CD14-positive monocyte (primary cell): ENCODE data around the gene ARL13A. TPM values are rescaled to one million over a fixed set of nuclear protein-coding genes. Genes with fewer than 3 reads are reported as not detected.

Source experiments
- DNase-seq, 3 donors: peaks; one replicate each; pipeline ENCODE4 v3.0.0-alpha.2; 2011 to 2022
- H2AFZ ChIP-seq: 2 replicates; pipeline ENCODE4 v1.6.0; 2012; ENCODE audit warnings: mild to moderate bottlenecking, low read depth, low read length, inconsistent platforms; ENCODE audit not compliant: insufficient read depth, poor library complexity, severe bottlenecking
- H3K27ac ChIP-seq, 2 donors: 1 replicate in 1 of 2; 2 replicates in 1 of 2; pipeline ENCODE4 v1.5.1; 2012 to 2013; ENCODE audit warnings: low read length in 2 of 2, control low read depth in 1 of 2, inconsistent platforms in 1 of 2, low read depth in 1 of 2, mild to moderate bottlenecking in 1 of 2
- H3K27me3 ChIP-seq, 2 donors: one replicate each; pipeline versions ENCODE4 v1.6.0 to v1.6.1; 2011 to 2013; ENCODE audit warnings: low read length in 2 of 2; ENCODE audit not compliant: control insufficient read depth in 2 of 2, insufficient read depth in 2 of 2
- H3K36me3 ChIP-seq, 2 donors: replicated peaks in 1 of 2; 1 replicate in 1 of 2; 2 replicates in 1 of 2; pipeline versions ENCODE4 v1.5.1 to v1.6.1; 2012 to 2013; ENCODE audit warnings: low read length in 2 of 2, control low read depth in 1 of 2, inconsistent platforms in 1 of 2, mild to moderate bottlenecking in 1 of 2; ENCODE audit not compliant: insufficient read depth in 2 of 2, control insufficient read depth in 1 of 2
- H3K4me1 ChIP-seq, 2 donors: 1 replicate in 1 of 2; 2 replicates in 1 of 2; pipeline versions ENCODE4 v1.5.1 to v1.6.1; 2012 to 2013; ENCODE audit warnings: low read length in 2 of 2, control low read depth in 1 of 2, inconsistent platforms in 1 of 2, mild to moderate bottlenecking in 1 of 2, moderate library complexity in 1 of 2; ENCODE audit not compliant: insufficient read depth in 2 of 2, control insufficient read depth in 1 of 2
- H3K4me2 ChIP-seq: replicated peaks from 2 replicates; pipeline ENCODE3; 2012; ENCODE audit warnings: low read length, moderate library complexity, mild to moderate bottlenecking; ENCODE audit not compliant: poor library complexity, severe bottlenecking; ENCODE audit errors: extremely low read depth
- H3K4me3 ChIP-seq, 3 experiments: fragments of 200-600 bp in 1 of 3; sonication (generic) in 1 of 3; replicated peaks in 1 of 3; 1 replicate in 2 of 3; 2 replicates in 1 of 3; pipeline ENCODE4 v1.5.1; 2011 to 2013; ENCODE audit warnings: low read length in 3 of 3, mild to moderate bottlenecking in 3 of 3, control low read depth in 2 of 3, low read depth in 2 of 3, inconsistent platforms in 1 of 3, moderate library complexity in 1 of 3
- H3K79me2 ChIP-seq: 2 replicates; pipeline ENCODE4 v1.6.0; 2012; ENCODE audit warnings: mild to moderate bottlenecking, control low read depth, inconsistent platforms, low read length, moderate library complexity; ENCODE audit not compliant: insufficient read depth
- H3K9ac ChIP-seq: 2 replicates; pipeline ENCODE4 v1.6.0; 2017; ENCODE audit warnings: low read length, mild to moderate bottlenecking; ENCODE audit not compliant: insufficient read depth, poor library complexity, severe bottlenecking
- H3K9me3 ChIP-seq, 2 donors: replicated peaks in 1 of 2; 1 replicate in 1 of 2; 2 replicates in 1 of 2; pipeline versions ENCODE4 v1.5.1 to v1.6.1; 2012 to 2013; ENCODE audit warnings: low read length in 2 of 2, control low read depth in 1 of 2; ENCODE audit not compliant: control insufficient read depth in 1 of 2, insufficient read depth in 1 of 2
- H4K20me1 ChIP-seq: 2 replicates; pipeline ENCODE4 v1.6.0; 2012; ENCODE audit warnings: mild to moderate bottlenecking, low read length, control low read depth, moderate library complexity; ENCODE audit not compliant: insufficient read depth
- H3K27ac Mint-ChIP-seq, 7 donors: one replicate each; pipeline ENCODE4 v1.8.0; 2020; ENCODE audit warnings: mild to moderate bottlenecking in 7 of 7, mixed read lengths in 7 of 7, moderate library complexity in 6 of 7, inconsistent platforms in 2 of 7
- H3K27me3 Mint-ChIP-seq, 3 donors: one replicate each; pipeline ENCODE4 v1.8.0; 2021 to 2022; ENCODE audit warnings: low read depth in 3 of 3, mild to moderate bottlenecking in 3 of 3, mixed read lengths in 3 of 3, moderate library complexity in 3 of 3, inconsistent platforms in 1 of 3
- H3K36me3 Mint-ChIP-seq, 2 donors: one replicate each; pipeline ENCODE4 v1.8.0; 2020; ENCODE audit warnings: mixed read lengths in 2 of 2, inconsistent platforms in 1 of 2, mild to moderate bottlenecking in 1 of 2
- H3K4me1 Mint-ChIP-seq: one replicate; pipeline ENCODE4 v1.8.0; 2020; ENCODE audit warnings: mild to moderate bottlenecking, mixed read lengths
- H3K4me3 Mint-ChIP-seq, 2 donors: one replicate each; pipeline ENCODE4 v1.8.0; 2020; ENCODE audit warnings: mild to moderate bottlenecking in 2 of 2, mixed read lengths in 2 of 2, moderate library complexity in 1 of 2
- H3K9me3 Mint-ChIP-seq, 7 donors: one replicate each; pipeline ENCODE4 v1.8.0; 2020 to 2022; ENCODE audit warnings: mixed read lengths in 7 of 7, mild to moderate bottlenecking in 6 of 7, moderate library complexity in 6 of 7, inconsistent platforms in 2 of 7
- CTCF ChIP-seq: fragments of 200-600 bp; IDR thresholded peaks from one replicate; pipeline ENCODE4 v1.8.0; 2022; ENCODE audit warnings: antibody characterized with exemption, mild to moderate bottlenecking
- whole genome bisulfite sequencing: methylation state at CpG from one replicate; pipeline ENCODE4 v1.1.5; 2013; ENCODE audit warnings: missing lambda C conversion rate; ENCODE audit not compliant: insufficient coverage; 5-methylcytosine and 5-hydroxymethylcytosine counted together
- intact Hi-C, 2 donors: fragments of 100-400 bp; cut with micrococcal nuclease; formaldehyde crosslinking; loops; one replicate each; pipeline versions ENCODE4 v1.15.0 to v1.15.1; 2023
- polyA plus RNA-seq, 3 donors: library from polyadenylated mRNA; depleted of rRNA in 1 of 3; unstranded in 2 of 3; stranded (reverse) in 1 of 3; fragments of 300-500 nt in 2 of 3; fragments of >200 nt in 1 of 3; fragmentation: Illumina TruSeq in 2 of 3; gene quantifications; 1 replicate in 2 of 3; 2 replicates in 1 of 3; pipeline ENCODE4 v1.2.3, GENCODE V29; 2012 to 2021

The ARL13A gene
- polyA plus RNA-seq, 3 donors: not detected

- H3K27me3 ChIP-seq: no peaks in the 10 kb centered on the region
- H3K4me2 ChIP-seq: no peak overlapping the region
- no peak overlapping the region for H3K9ac ChIP-seq
- no peaks in the 10 kb centered on the region for H4K20me1 ChIP-seq
- H3K4me1 Mint-ChIP-seq: no peaks in the 10 kb centered on the region
- peaks cover 4 to 20% (median 9%) of the 10 kb centered on the region in 7 donors for H3K9me3 Mint-ChIP-seq
- H3K79me2 ChIP-seq: no peaks in the 10 kb centered on the region
- intact Hi-C loops: no loop called here
- WGBS: no CpG with 5 or more reads among the region's 2 CpGs
- no peak overlapping the region for H3K4me3 ChIP-seq
- no peak overlapping the region for H2AFZ ChIP-seq
- no peaks in the 10 kb centered on the region for H3K4me1 ChIP-seq
- no peak overlapping the region for H3K27ac ChIP-seq
- no peak for TF ChIP-seq CTCF
- H3K36me3 Mint-ChIP-seq: no peaks in the 10 kb centered on the region
- no peaks in the 10 kb centered on the region for H3K9me3 ChIP-seq
- no peak overlapping the region for H3K27ac Mint-ChIP-seq
- H3K27me3 Mint-ChIP-seq: peaks cover 0 to 4% (median under 1%) of the 10 kb centered on the region in 3 donors
- DNase-seq: no peak
- H3K4me3 Mint-ChIP-seq: no peak overlapping the region
- H3K36me3 ChIP-seq: no peaks in the 10 kb centered on the region
Measured at GRCh38 chrX:100935767-100936166, 33.7 kb upstream of the ARL13A start.

GRCh38 chrX:100939333-100939732 lies 30.2 kb upstream of the ARL13A start:
- Mint-ChIP-seq H3K27ac (no peak overlapping the region), H3K4me1 (no peaks in the 10 kb centered on the region), H3K9me3 (peaks cover 0 to 9% (median 0%) of the 10 kb centered on the region in 7 donors), H3K4me3 (no peak overlapping the region), H3K36me3 (no peaks in the 10 kb centered on the region), H3K27me3 (peaks cover 0 to 6% (median 1%) of the 10 kb centered on the region in 3 donors)
- no peak overlapping the region for H3K4me3 ChIP-seq
- H3K27ac ChIP-seq: no peak overlapping the region
- no peaks in the 10 kb centered on the region for H3K9me3 ChIP-seq
- intact Hi-C loops: no loop called here
- DNase-seq: no peak
- H4K20me1 ChIP-seq: no peaks in the 10 kb centered on the region
- no peaks in the 10 kb centered on the region for H3K36me3 ChIP-seq
- no peak overlapping the region for H2AFZ ChIP-seq
- H3K9ac ChIP-seq: no peak overlapping the region
- H3K4me1 ChIP-seq: no peaks in the 10 kb centered on the region
- TF ChIP-seq CTCF: no peak
- WGBS: 29% methylated on average over 1 of the region's 4 CpGs
- no peaks in the 10 kb centered on the region for H3K27me3 ChIP-seq
- H3K79me2 ChIP-seq: no peaks in the 10 kb centered on the region
- H3K4me2 ChIP-seq: no peak overlapping the region
